Astrocyte (in vitro differentiated cells and primary cell): ENCODE measurements around the gene TRPV6.

Experiments used
- EZH2 ChIP-seq: IDR thresholded peaks from 2 replicates; pipeline ENCODE4 v1.6.1; 2012; ENCODE audit warnings: mild to moderate bottlenecking, low read length, inconsistent platforms; ENCODE audit not compliant: insufficient read depth
- TF ChIP-seq, protein P1 (sequence below): IDR thresholded peaks from 2 replicates; pipeline ENCODE4 v1.5.1; 2011; ENCODE audit warnings: low read depth, mild to moderate bottlenecking, inconsistent platforms, low read length, moderate library complexity; ENCODE audit not compliant: insufficient read depth

DNA sequence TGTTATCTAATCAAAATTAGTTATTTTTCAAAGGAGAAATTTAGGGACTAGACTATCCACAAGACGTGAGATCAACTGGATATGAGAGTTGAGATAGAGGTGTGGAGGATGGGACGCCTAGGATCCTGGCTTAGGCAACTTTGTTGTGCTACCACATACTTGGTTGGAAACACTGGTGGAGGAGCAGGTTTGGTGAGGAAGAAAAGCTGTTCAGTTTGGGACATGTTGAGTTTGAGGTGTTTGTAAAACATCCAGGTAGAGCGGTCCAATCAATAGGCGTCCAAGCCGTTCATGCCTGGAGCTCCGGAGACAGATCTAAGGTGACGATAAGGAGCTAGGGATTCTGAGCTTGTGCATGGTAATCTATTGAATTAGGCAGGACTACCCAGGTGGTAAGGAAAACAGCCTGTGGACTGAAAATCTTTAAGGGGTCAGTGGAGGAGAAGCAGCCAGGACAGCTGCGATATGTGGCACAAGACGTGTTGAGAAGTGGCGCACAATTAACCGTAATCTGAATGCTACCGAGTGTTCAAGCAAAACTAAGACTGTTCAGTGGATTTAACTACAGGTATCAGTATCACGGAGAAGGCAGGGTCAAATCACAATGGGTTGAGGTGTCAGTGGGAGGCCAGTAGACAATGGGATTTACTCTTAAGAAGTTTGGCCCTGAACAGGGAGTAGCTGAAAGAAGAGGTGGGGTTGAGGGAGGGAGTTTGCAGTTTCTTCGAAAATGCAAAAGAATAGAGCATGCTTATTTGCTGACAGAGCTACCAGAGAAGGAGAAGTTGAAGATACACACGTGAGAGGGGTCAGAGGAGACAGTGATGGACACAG lies 16.1 kb upstream of the TRPV6 start:
- TF ChIP-seq, protein P1, sequence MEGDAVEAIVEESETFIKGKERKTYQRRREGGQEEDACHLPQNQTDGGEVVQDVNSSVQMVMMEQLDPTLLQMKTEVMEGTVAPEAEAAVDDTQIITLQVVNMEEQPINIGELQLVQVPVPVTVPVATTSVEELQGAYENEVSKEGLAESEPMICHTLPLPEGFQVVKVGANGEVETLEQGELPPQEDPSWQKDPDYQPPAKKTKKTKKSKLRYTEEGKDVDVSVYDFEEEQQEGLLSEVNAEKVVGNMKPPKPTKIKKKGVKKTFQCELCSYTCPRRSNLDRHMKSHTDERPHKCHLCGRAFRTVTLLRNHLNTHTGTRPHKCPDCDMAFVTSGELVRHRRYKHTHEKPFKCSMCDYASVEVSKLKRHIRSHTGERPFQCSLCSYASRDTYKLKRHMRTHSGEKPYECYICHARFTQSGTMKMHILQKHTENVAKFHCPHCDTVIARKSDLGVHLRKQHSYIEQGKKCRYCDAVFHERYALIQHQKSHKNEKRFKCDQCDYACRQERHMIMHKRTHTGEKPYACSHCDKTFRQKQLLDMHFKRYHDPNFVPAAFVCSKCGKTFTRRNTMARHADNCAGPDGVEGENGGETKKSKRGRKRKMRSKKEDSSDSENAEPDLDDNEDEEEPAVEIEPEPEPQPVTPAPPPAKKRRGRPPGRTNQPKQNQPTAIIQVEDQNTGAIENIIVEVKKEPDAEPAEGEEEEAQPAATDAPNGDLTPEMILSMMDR, result no peak
- TF ChIP-seq EZH2, result no peak
